Ureter (tissue), 1 donor: Measurements from ENCODE around the gene GPR139. TPM values are rescaled to one million over a fixed set of nuclear protein-coding genes. Genes with fewer than 3 reads are reported as not detected.

ENCODE experiments used
- DNase-seq: peaks from one replicate; pipeline ENCODE4 v3.0.0-alpha.2; 2020; ENCODE audit warnings: low spot score
- total RNA-seq: library from RNA; stranded (reverse); gene quantifications from one replicate; pipeline ENCODE4 v1.2.4, GENCODE V29; 2023
- donor health status: DM: yes; HTN: yes; CAD: no.

Gene GPR139
- total RNA-seq, 1 donor from 2014 or later, result not detected

DNA sequence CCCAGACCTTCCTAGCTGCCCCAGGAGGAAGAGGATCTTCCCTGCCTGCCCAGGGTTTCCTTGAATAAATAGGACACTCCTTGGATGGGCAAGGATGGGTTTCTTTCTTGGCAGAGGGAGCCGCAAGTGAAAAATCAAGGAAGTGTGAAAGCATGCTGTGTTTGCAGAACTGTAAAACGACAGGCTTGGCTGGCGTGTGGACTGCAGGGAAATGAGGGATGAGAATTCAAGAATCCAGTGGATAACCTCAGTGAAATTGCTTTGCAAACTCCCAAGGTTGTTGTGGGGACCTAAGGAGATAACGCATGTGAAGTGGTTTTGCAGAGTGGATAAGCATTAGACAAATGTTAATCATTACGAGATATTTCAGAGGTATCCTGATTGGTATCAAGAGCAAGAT lies 20.4 kb downstream of the GPR139 start:
- no peak for DNase-seq

- no peak for DNase-seq
These were observed 22.1 kb downstream of the GPR139 start for GRCh38 chr16:20051611-20052010.

DNA sequence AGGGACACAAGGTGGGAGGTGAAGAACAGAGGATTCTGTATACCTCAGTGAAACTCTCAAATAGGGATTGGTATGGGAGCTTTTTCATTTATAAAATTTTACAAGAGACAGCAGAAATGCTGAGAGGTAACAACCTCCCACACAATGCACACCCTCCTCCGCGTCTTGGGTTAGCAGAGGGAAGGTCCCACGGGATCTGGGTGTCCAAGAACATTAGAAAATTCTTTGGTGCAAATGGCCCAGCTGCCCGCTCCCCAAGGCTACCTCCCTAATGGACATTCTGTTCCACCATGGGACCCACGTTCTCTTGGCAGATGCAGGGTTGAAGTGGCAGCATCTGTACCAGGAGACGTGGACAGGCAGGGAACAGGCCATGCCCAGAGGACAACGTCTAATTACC lies 22.5 kb downstream of the GPR139 start:
- DNase-seq, result no peak

DNA sequence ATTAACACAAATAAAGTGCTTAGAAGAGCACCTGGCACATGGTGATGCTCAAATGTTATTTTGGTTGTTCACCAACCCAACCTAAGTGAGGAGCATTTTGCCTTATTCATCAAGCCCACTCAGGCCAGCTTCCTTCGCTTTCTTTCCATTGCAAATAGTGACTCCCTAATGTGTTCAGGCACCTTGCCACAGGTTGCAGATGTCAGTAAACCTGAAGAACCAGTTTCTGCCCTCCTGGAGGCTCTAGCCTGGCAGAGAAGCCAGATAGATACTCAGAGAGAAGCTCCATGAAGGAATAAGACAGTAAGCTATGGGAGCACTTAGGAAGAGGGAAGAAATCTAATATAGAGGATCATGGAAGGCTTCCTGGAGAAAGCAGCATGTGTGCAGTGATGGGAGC lies 23.9 kb downstream of the GPR139 start:
- DNase-seq, result no peak

GRCh38 chr16:20045886-20046285 lies 27.8 kb downstream of the GPR139 start:
- DNase-seq, result no peak

DNA sequence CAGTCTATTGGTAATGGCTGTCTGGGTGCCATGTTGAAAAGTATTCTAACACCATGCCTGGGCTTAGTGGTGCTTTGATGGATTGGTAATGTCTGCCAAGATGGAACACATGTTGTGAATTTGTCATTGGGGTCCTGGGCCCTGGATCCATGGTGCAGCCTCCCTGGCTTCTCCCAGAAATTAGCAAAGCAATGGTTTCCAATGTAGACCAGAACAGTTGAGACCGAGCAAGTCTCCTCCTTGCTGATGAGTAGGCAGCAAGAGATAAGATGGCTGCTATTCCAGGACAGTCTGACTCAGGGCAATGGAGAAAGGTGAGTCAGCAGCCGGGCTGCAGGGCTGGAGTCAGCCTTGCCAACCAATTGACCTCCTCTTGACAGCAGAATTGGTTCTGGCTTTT lies 30.8 kb downstream of the GPR139 start:
- no peak for DNase-seq

DNA sequence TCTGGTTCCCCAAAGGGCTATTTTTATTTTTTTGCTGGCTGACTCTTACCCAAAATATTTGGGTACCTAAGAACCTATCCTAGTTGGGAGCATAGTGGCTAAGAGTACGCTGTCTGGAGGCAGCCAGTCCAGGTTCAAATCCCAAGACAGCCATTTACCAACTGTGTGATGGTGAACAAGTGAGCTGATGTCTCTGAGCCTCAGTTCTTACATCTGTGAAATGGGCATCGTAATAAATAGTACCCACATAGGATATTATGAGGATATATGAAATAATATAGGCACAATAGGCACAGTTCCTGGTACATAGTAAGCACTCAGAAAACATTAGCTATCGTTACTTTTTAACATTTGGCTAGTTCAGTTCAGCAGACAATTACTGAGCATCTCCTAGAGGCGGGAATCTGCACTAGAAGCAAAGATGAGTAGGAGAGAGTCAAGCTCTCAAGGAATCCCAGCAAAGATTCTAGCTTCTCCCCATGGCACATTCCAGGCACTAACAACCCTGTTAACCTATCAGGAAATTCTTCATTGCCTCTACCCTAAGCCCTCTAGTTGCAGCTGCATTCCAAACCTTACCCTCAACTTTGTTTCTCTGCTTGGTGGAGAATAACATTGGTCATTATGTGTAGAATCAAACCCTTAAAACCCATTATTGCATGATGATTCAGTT lies 31.6 kb downstream of the GPR139 start:
- no peak for DNase-seq

- no peak for DNase-seq
These were observed 33.7 kb downstream of the GPR139 start for GRCh38 chr16:20040011-20040410.

GRCh38 chr16:20029611-20030010 lies 44.1 kb downstream of the GPR139 start:
- no peak for DNase-seq

GRCh38 chr16:20026361-20027072 lies 47.2 kb downstream of the GPR139 start:
- DNase-seq, result no peak

- DNase-seq, result no peak
These were observed 50.5 kb downstream of the GPR139 start for GRCh38 chr16:20023190-20023589.

DNA sequence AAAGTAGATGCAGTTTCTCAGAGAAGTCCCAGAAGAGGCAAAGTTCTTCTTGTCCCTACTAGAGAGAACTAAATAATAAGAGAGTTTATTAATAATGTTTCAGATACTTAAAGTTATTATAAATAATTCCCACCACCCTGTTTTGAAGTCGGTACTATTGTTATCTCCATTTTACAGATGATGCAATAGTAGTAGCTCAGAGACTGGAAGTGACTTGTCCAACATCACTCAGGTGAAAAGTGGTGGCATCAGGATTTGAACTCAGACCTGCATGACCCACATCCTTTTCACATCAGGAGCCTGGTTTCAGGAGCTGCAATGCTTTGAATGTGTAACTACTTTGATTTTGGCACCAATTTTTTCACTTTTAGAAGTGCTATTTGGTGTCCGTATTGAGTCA lies 52.7 kb downstream of the GPR139 start:
- no peak for DNase-seq

- DNase-seq, result no peak
These were observed 53.6 kb downstream of the GPR139 start for GRCh38 chr16:20020083-20020482.

DNA sequence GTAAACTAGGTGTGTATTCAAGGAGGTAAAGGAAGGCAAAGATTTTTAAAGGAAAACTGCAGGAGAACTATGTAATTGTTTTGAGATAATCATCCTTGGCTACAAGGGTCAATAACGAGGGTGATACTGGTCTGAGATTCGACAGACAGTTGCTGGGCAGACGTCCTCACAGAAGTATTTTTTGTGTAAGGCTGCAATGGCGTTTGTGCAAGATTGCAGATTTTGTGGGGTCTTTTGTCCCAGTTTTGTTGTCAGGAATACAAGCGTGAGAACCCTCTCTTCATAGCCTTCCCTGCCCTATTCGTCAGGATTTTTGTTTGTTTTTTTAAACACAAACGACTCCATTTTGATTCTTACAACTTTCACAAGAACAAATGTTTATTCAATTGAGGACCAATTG lies 57.5 kb downstream of the GPR139 start:
- DNase-seq, result no peak

DNA sequence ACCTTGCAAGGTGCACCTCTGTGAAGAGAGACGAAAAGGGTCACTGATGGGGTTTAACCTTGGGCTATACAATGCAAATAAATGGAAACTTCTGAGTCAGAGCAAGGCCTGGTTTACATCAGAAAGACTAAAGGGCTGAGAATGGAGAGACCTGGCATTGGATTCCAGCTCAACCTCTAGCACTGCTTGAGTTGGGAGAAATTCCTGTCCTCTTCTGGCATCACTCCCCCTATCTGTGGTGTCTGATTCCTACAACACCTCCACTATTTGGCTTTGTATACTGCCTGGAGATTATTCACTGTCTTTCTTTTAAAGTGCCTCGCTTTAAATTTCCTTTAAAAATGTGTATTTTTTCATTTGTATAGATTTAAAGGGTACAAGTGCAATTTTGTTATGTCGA lies 68.8 kb downstream of the GPR139 start:
- no peak for DNase-seq

DNA sequence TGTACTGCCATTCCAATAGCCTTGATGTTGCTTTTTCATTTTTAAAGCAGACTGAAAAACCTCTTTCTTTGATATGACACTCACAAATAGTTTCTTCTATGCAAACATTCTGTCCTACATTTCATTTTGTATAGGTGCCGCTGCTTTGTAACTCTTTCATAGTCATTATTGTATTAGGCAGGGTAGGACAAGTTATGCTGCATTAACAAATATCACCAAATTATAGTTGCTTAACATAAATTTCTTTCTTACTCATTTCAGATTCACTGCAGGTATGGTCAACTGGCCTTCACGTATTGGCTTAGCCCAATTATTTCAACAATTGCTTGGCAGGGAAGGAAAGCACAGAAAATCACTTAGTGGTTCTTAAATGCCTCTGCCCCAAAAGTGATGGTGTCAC lies 70.8 kb downstream of the GPR139 start:
- DNase-seq, result no peak

DNA sequence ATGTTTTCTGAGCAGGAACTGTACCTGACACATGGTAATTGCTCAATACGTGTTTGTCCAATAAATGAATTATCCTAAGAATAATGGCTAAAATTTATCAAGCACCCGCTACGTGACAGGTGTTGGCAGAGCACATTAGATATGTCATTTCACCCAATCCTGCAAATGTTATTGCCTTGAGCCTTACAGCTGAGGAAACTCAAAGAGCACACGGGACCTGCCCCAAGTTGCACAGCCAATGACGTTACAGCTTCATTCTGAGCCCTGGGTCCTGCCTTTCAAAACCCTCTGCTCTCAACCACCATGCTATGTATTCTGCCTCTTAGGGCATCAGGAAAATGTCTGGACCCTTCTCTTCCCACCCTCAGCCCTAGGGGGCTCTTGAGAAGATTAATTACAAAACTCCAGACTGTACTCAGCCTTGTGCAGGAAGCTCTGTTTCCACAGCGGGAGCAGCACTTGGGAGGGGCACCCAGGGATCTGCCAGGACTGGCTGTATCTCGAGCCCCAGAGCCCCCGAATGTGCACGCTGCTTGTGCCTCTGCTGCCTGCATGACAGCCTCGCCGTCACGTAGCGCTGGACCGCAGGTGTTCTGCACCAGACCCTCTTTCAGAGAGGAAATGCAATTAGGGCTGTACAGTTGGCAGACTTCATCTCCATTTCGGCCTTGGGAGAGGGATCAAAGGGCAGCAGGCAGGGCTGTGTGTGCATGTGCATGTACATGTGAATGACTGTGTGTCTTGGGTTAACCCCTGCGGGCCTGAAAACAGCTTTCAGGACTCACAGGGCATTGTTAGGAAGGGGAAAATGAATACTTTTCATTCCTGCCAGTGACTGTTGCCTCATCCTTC lies 71.6 kb downstream of the GPR139 start:
- no peak for DNase-seq

DNA sequence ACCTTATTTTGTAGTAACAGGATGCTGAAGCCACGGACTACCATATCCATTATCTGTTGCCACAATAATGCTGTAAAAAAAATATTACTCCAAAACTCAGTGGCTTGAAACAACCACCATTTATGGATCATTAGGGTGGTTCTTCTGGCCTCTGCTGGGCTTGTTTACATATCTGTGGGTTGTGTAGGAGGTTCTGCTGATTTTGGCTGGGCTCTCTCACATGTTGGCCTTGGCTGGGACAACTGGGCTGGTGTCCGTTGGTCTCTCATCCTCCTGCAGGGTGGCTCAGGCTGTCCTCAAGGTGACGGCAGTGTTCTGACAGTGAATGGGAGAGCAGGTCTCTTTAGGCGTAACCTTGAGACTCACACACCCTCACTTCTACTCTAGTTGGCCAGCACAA lies 76.0 kb downstream of the GPR139 start:
- DNase-seq, result no peak

- DNase-seq, result no peak
These were observed 76.4 kb downstream of the GPR139 start for GRCh38 chr16:19997264-19997663.

- DNase-seq, result no peak
These were observed 79.1 kb downstream of the GPR139 start for GRCh38 chr16:19994466-19995170.

- no peak for DNase-seq
These were observed 82.1 kb downstream of the GPR139 start for GRCh38 chr16:19991614-19992013.

- no peak for DNase-seq
These were observed 89.6 kb downstream of the GPR139 start for GRCh38 chr16:19984135-19984534.
